Activated T-cell treated with anti-CD3 and anti-CD28 coated beads for 4 hours (primary cell): ENCODE results near the gene IGSF21.

Source experiments
- DNase-seq: peaks from one replicate; pipeline ENCODE4 v3.0.0-alpha.2; 2020

IGSF21 gene

GRCh38 chr1:18233176-18233864 is 125.7 kb downstream of the IGSF21 start:
- DNase-seq = no peak

GRCh38 chr1:18234790-18235242 is 127.2 kb downstream of the IGSF21 start:
- no peak for DNase-seq

GRCh38 chr1:18237371-18237770 is 129.8 kb downstream of the IGSF21 start:
- no peak for DNase-seq

GRCh38 chr1:18238190-18238589 is 130.6 kb downstream of the IGSF21 start:
- DNase-seq = no peak

- no peak for DNase-seq
Measured at GRCh38 chr1:18239671-18240070, 132.1 kb downstream of the IGSF21 start.

GRCh38 chr1:18240906-18241305 is 133.3 kb downstream of the IGSF21 start:
- no peak for DNase-seq

- no peak for DNase-seq
Measured at GRCh38 chr1:18241891-18242290, 134.3 kb downstream of the IGSF21 start.

GRCh38 chr1:18243503-18244175 is 136.0 kb downstream of the IGSF21 start:
- DNase-seq = no peak

- DNase-seq = no peak
Measured at GRCh38 chr1:18244762-18245161, 137.2 kb downstream of the IGSF21 start.

GRCh38 chr1:18245647-18246046 is 138.0 kb downstream of the IGSF21 start:
- no peak for DNase-seq

- DNase-seq = no peak
Measured at GRCh38 chr1:18246543-18246942, 138.9 kb downstream of the IGSF21 start.

GRCh38 chr1:18247151-18247550 is 139.6 kb downstream of the IGSF21 start:
- DNase-seq = no peak

- no peak for DNase-seq
Measured at GRCh38 chr1:18249631-18250030, 142.0 kb downstream of the IGSF21 start.

- no peak for DNase-seq
Measured at GRCh38 chr1:18253093-18253492, 145.5 kb downstream of the IGSF21 start.

GRCh38 chr1:18256282-18257235 is 149.0 kb downstream of the IGSF21 start:
- no peak for DNase-seq

GRCh38 chr1:18257778-18258177 is 150.2 kb downstream of the IGSF21 start:
- no peak for DNase-seq

GRCh38 chr1:18261891-18262290 is 154.3 kb downstream of the IGSF21 start:
- DNase-seq = no peak

- DNase-seq = no peak
Measured at GRCh38 chr1:18262726-18263125, 155.1 kb downstream of the IGSF21 start.

- no peak for DNase-seq
Measured at GRCh38 chr1:18263547-18264120, 156.0 kb downstream of the IGSF21 start.

GRCh38 chr1:18264450-18265039 is 156.9 kb downstream of the IGSF21 start:
- DNase-seq = no peak

GRCh38 chr1:18265641-18266040 is 158.0 kb downstream of the IGSF21 start:
- DNase-seq = no peak

- DNase-seq = no peak
Measured at GRCh38 chr1:18266391-18266790, 158.8 kb downstream of the IGSF21 start.

GRCh38 chr1:18271336-18271735 is 163.7 kb downstream of the IGSF21 start:
- no peak for DNase-seq
